ENCODE data around the gene ABCA4.
A peak's percentile ranks its signal among the peaks of the same experiment; 100 is the strongest.

Gene ABCA4

DNA sequence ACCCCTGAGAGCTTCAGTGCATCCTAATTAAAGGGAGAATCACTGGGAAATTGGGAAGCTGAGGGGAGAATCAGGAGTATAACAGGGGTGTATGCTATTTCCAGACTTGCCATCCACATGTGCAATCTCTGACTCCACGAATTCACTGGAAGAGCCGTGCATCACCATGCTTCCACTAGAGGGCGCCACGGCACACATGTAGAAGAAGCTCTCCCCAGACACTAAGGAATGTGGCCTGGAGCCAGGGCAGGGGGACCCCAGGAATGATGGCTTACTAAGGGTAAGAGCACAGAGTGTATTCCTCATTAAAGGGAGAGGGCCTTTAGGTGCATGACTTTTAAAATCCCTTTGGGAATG lies 81.5 kb downstream of the ABCA4 start:
- no peak overlapping the region for H3K4me3 ChIP-seq (ENCODE audit: low read depth, low read length)
- peak; percentile 88 for DNase-seq (ENCODE audit: low read depth)
- TF ChIP-seq, protein P1, sequence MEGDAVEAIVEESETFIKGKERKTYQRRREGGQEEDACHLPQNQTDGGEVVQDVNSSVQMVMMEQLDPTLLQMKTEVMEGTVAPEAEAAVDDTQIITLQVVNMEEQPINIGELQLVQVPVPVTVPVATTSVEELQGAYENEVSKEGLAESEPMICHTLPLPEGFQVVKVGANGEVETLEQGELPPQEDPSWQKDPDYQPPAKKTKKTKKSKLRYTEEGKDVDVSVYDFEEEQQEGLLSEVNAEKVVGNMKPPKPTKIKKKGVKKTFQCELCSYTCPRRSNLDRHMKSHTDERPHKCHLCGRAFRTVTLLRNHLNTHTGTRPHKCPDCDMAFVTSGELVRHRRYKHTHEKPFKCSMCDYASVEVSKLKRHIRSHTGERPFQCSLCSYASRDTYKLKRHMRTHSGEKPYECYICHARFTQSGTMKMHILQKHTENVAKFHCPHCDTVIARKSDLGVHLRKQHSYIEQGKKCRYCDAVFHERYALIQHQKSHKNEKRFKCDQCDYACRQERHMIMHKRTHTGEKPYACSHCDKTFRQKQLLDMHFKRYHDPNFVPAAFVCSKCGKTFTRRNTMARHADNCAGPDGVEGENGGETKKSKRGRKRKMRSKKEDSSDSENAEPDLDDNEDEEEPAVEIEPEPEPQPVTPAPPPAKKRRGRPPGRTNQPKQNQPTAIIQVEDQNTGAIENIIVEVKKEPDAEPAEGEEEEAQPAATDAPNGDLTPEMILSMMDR (conservative IDR thresholded peaks at IDR 0.05; ENCODE audit: low read depth, low read length) = peak; percentile 93

DNA sequence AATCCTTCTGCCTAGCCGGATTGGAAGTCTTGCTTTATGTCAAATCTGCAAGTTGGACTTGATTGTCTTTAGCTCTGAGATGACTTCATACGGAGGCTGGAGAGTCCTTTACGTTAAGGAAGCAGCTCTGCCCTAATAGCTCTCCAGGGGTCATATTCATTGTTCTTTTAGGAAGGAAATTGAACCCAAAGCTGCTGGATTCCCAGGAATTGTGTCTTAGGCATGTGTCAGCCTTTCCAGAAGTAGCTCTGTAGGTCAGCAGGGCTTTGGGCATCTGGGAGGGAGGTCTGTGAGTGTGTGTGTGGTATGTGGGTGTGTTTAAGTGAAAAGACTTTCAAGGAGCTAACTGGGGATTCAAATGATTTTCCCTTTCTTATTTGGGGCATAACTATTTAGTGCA lies 82.4 kb downstream of the ABCA4 start:
- H3K4me3 ChIP-seq (ENCODE audit: low read depth, low read length) = no peak overlapping the region
- peak; percentile 54 for DNase-seq (ENCODE audit: low read depth)
- TF ChIP-seq, protein P1 (conservative IDR thresholded peaks at IDR 0.05; ENCODE audit: low read depth, low read length) = no peak

DNA sequence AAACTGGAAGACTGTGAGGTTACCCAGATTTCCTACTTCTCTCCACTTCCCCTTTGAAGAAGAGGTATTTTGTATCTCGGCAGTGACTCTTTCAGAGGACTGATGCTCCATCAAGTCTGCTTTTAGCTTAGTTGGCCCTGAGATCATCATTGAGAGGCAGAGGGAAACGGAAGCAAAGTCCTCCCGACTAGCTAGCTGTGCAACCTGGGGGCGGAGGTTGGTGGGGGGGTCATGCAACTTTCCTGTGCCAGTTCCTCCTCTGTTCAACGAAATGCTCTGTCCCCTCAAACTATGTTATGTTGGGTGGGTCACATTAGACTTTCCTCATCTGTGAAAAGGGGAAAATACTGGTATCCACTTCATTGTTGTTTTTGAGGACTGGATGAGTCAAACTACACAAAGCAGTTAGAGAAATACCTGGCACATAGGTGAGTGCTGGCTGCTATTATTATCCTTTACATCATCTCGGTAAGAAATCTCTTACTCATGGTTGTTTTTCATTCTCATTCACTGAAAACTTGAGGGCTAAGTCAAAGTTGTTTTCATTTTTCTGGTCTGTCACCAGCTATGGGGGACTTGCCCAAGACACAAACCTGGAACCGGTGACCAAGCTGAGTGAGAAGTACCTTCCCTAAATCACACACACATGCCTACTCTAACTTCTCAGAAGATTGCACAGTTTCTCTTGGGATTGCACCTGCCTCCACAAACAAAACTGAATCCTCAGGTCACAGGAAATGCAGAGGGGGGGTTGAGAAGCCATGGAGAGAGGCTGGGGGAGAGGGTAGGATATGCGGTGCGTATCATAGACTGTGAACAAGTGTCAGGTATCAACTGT lies 83.3 kb downstream of the ABCA4 start:
- DNase-seq (ENCODE audit: low read depth) = no peak
- TF ChIP-seq, protein P1 (conservative IDR thresholded peaks at IDR 0.05; ENCODE audit: low read depth, low read length) = no peak
- H3K4me3 ChIP-seq (ENCODE audit: low read depth, low read length) = no peak overlapping the region

DNA sequence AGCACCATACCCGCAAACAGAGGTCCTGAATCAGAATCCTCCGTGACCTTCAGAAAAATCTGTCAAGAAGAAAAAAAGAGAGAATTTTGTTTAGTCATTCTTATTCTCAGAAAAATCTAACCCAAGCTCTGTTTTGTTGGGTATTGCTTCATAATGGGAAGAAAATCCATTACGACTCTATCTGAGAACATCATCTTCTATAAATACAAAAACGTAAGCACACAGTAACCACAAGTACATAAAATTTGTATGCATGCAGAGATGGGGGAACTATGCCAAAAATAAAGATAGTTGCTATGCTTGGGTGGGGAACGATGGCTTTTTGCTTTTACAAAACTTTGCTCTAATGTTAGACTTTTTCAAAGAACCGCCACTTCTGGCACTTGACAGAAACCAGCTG lies 84.2 kb downstream of the ABCA4 start:
- no peak overlapping the region for H3K4me3 ChIP-seq (ENCODE audit: low read depth, low read length)
- DNase-seq (ENCODE audit: low read depth) = peak; percentile 95
- TF ChIP-seq, protein P1 (conservative IDR thresholded peaks at IDR 0.05; ENCODE audit: low read depth, low read length) = no peak

DNA sequence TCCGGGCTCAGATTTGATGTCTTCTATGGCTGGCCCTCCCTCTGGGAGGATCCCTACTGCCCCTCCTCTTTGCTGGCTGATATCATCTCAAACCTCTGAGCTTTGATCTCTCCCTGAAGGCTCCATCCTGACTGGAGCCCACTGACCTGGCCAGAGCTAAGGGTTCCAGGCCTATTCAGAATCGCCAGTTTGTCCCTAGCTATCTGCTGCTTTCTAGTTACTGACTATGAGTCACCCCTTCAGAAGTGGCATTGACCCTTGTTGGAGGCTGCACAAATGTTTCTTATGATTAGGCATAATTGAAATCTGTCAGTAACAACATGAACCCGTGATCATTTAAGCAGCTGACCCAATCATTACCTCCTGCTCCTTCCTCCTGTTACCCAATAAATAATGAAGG lies 87.1 kb downstream of the ABCA4 start:
- H3K4me3 ChIP-seq (ENCODE audit: low read depth, low read length) = no peak overlapping the region
- DNase-seq (ENCODE audit: low read depth) = peak; percentile 31
- TF ChIP-seq, protein P1 (conservative IDR thresholded peaks at IDR 0.05; ENCODE audit: low read depth, low read length) = no peak

DNA sequence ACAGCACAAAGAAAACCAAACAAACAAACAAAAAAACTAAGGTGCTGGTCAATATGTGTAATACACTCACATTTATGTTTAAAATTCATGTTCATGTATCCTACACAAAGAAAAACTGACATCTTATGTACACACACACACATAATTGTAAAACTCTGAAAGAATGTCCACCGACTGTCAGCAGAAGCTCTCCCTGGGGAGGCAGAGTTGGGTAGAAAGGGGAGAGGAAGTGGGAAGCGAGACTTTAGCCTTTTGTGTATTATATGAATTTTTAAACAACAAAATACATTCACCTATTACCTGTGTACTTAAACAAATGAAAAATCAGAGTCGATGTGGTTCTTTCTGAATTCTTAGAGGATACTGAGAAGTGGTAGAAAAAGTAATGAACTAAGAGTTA lies 88.3 kb downstream of the ABCA4 start:
- TF ChIP-seq, protein P1 (conservative IDR thresholded peaks at IDR 0.05; ENCODE audit: low read depth, low read length) = no peak
- H3K4me3 ChIP-seq (ENCODE audit: low read depth, low read length) = no peak overlapping the region
- no peak for DNase-seq (ENCODE audit: low read depth)

DNA sequence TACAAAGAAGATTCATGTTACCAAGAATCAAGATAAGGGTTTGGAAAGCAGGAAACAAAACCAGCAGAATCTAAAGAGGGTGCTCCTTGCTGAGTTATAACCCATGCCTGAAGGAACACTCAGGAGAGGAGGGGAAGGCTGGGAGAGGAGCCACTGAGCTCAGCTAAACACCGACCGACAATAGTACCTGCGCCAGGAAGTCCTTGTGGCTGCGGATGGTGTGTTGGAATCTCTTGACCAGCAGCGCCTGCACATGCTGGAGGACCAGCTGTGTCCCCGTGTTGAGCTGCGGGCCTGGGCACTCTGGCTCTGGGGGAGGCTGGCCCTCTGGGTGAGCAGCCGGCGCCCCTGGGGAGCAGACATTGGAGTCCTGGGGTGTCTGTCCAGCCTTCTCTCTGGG lies 89.4 kb downstream of the ABCA4 start:
- no peak overlapping the region for H3K4me3 ChIP-seq (ENCODE audit: low read depth, low read length)
- DNase-seq (ENCODE audit: low read depth) = peak; percentile 42
- TF ChIP-seq, protein P1 (conservative IDR thresholded peaks at IDR 0.05; ENCODE audit: low read depth, low read length) = no peak
